Activated T-cell treated with anti-CD3 and anti-CD28 coated beads, Interleukin-2, amount 50 U/mL, for 48 hours (primary cell): ENCODE data around the gene UBE2U.
A peak's percentile ranks its signal among the peaks of the same experiment; 100 is the strongest.
"Not testable (repeated sequence)": the region's sequence is repeated elsewhere in the genome, so short reads cannot be mapped to it uniquely, and the experiment has no call there.

Source experiments
- DNase-seq, 2 experiments: peaks; one replicate each; pipeline ENCODE4 v3.0.0-alpha.2; 2020

Gene UBE2U

DNA sequence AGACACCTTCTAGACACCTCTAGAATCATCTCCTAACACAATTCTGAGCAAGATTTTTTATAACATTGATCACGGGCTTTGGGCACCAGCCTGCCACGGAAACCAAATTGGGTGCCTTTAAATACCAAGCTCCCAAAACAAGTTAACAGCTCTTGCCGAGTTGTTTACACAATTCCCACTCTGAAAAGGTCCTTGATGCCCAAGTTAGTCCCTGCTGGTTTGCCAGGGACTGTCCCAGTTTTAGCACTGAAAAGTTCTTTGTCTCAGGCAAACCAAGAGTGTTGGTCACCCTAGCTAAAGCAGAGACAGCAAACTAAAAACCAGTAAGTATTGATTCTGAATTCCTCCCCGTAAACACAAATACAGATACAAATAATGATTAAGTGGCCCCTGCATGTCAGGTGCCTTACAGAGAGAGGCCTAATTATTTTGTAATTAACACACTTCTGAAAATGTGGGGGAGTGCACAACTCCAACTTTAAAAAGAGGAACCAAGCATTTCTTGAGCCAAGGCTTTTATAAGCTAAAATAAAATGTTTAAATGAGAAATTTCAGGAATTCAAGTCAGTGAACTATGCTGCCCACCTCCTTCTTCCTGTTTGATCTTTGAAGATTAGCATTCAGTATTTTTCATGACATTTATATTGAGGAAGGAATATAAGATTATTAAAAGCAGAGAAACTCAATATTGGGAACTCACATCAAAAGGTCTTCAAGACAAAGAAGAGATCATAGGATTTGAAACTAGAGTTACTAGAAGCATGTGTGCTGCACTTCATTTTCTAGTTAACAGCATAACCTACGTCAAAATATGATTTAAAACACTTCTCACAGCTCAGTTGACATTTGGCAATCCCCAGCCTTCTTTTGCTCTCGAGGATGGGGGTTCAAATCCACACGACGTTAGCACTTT lies 9.0 kb upstream of the UBE2U start:
- DNase-seq, result no peak

DNA sequence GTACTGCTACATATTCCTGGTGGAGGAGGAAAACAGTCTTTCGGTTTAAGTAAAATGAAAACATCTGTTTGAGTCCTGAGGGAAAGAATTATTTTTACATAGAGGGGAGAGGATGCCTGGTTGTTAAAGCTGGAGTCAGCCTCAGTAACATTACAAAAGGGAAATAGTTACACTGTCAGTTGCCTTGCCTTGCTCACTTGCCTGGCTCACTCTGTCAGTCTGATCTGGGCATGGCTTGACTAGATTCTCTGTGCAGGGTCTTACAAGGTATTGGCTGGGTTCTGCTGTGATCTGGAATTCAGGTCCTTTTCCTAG lies 8.4 kb upstream of the UBE2U start:
- DNase-seq, result no peak

DNA sequence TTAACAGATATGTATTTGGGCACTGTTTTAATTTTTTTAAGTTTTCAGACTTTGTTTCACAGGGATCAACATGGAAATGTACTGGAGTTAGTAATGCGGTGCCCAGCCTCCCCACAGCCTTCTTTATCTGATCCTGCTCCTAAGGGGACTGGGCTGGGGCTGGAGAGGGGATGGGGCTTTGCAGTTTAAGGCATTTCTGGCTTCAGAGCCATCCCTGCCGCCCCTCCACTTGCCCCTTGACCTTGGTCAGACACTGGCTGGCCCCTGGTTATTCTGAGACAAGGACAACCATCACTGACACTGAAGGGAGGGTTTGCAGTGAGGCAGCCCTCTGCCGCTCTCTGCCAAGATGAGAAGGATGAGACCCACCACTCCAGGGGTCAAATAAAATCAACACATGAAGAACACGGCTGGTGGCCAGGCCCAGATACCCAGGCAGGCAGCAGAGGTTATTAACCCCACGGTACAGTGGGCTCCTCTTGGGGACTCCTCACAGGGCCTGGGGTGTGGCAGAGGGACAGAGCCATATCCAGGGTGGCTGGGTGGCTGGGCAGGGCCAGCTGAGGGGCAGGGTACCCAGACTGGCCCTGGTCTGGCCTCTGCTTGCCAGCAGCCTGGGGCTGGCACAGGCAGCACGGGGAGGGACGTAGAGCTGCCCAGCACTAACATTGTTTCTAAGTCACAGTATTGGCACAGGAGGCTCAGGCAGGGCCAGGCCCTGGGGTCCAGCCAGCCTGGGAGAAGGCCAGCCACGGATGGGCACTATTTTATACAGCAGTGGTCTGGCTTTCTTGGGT lies 7.2 kb upstream of the UBE2U start:
- no peak for DNase-seq

DNA sequence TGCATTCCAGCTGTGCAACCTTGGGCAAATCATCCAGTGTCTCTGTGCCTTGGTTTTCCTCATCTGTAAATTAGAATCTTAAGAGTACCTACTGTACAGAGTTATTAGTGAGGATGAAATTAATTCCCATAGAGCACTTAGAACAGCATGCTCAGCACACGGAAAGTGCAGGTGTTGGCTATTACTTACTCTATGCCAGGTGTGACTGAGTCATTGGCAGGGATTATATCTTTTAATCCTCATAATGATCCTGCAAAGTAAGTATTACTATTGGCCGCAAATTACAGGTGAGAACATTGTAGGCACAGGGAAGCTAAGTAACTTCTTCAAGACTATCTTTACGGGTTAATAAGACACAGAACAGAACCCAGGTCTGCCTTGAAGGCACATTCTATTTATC lies 6.3 kb upstream of the UBE2U start:
- DNase-seq, result no peak

DNA sequence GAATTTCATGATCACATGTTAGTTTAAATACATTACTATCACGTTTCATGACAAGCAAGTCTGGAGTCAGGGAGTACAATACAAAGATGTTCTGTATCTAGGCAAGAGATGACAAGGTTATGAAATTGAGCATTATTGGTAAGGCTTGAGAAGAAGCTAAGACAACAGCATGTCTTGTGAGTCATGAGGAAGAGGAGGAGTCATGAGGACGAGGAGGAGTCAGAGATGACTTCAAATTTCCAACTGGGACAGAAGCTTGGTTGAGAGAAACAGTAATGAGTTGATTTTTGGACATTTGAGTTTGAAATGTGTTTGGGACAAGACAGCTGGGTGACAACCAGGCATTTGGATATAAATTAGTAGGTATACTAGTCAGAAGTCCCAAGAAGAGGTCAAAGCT lies 4.3 kb upstream of the UBE2U start:
- no peak for DNase-seq

DNA sequence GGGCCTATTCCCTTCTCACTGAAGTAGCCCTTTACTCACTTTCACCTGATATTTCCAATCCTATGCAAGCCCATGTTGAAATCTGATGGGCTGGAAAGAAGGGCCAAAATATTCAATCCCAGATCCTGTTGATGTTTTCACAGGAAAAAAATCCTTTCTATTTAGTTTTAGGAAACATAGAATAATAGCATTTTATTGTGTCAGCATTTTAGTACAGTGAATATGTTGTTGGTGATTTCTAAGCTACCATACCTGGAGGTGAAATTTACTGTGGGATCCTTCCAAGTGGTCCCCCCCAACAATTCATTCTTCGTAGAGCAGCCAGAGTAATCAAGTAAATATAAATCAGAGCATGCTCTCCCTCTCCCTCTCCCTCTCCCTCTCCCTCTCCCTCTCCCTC lies 3.4 kb upstream of the UBE2U start:
- no peak for DNase-seq

DNA sequence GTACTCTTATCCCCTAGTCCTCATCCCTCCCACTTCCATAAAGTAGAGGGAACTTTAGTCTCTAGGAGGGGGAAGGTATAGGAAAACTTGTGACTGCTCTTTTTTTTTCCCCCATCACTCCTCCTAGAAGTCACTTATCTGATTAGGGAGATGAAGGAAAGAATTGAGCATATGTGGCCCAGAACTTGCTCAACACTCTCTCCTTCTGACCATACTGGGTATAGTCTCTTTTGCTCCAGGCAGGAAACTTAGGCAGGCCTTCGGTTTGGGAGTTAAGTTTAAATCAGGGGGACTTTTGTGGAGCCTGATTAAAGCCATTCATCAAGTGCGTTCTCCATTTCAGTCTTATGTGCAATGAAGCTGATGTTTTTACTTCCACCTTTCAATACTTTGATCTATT lies 5.8 kb downstream of the UBE2U start:
- no peak for DNase-seq

DNA sequence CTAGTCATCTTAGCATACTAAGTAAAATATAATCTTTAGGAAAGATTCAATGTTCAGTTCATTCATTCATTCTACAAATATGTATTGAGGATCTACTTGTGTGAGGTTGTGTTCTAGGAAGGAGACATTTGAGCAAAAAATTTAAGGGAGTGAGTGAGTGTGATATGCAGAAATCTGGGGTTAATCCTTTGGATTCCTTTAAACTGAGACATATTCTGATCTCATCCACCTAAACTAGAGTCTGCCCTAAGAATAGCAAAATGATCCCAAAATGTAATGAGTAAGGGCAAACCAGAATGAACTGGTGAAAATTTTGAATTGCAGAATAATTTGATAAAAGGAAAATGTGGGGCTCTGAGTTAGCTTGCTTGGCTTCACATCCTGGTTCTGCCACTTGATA lies 8.6 kb downstream of the UBE2U start:
- DNase-seq, result no peak

DNA sequence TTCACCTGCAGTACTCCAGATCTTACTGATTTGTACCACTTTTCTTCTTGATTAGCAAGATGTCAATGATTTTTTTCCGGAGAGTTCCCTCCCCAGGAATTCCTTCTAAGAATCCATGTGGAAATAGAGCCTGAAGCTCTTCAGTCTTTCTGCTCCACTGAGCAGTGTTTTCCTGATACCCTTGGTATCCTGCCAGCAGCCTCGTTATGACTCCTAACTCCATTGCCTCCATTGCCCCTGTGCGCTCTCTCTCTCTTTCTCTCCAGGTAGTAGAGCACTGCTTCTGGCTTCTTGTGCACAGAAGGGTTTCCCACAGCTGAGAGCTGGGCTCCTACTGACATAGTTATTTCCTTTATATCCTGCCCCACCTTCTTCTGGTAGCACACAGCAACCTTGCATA lies 12.2 kb downstream of the UBE2U start:
- DNase-seq, result no peak

DNA sequence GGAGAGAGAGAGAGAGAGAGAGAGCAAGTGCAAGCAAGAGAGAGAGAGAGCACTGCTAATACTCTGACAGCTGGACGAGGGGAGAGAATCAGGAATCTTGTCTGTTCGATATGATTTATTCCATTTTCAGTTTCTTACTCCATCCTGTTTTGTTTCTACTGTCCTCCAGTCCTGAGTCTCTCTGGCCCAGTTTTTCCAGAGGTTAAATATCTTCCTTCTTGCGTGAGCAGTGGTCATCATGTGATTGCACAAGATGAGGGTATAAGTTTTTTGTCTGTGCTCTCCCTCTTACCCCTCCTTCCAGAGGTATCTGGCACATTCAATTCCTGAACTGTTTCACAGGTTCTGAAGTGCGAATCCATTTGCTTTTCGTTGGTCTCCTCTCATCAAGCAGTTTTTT lies 16.8 kb downstream of the UBE2U start:
- DNase-seq, result no peak

DNA sequence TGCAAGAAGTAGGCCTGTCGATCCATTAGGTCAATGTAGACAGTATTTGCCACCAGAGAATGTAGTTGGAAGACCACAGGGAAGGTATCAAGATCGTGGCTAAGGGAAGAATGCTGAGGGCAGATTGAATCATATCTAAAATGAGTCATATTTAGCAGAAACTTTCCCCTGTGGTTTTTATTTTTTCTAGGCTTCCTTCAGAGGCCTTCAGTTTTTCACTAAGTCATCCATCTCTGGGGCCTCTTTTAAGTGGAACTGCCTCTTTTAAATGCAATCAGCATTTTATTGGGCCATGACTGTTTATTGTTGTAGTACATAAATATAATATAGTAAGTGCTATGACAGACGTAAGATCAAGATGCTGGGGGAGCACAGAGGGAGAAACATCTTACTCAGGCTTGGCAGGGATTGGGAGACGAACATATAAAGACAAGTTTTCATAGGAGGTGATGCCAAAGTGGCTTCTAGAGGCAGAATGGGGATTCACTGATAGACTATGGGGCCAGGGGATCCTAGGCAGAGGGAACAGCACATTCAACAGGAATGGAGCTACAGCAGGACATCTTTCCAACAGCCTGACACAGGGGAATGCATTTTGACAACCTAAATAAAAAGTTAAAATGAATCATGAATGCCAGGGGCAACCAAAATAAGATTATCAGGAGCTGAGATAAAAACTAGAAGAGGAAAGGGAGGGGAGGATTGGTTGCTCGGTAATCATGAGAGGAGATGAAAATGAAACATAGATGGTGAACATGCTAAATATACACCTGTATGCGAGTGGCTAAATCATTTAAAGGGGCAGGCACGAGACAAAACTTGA lies 20.1 kb downstream of the UBE2U start:
- peak in 1 of 2 experiments; percentile 23 for DNase-seq

DNA sequence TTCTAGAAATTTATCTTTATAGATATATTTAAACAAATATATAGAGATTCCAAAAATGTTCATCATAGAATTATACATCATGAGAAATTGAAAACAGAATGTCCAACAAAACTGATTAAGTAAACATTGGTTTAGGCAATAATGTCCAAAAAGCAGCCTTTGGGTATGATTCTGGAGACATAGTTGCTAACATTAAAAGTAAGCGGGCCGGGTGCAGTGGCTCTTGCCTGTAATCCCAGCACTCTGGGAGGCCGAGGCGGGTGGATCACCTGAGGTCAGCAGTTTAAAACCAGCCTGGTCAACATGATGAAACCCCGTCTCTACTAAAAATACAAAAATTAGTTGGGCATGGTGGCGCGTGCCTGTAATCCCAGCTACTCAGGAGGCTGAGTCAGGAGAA lies 20.8 kb downstream of the UBE2U start:
- not testable (repeated sequence) for DNase-seq

DNA sequence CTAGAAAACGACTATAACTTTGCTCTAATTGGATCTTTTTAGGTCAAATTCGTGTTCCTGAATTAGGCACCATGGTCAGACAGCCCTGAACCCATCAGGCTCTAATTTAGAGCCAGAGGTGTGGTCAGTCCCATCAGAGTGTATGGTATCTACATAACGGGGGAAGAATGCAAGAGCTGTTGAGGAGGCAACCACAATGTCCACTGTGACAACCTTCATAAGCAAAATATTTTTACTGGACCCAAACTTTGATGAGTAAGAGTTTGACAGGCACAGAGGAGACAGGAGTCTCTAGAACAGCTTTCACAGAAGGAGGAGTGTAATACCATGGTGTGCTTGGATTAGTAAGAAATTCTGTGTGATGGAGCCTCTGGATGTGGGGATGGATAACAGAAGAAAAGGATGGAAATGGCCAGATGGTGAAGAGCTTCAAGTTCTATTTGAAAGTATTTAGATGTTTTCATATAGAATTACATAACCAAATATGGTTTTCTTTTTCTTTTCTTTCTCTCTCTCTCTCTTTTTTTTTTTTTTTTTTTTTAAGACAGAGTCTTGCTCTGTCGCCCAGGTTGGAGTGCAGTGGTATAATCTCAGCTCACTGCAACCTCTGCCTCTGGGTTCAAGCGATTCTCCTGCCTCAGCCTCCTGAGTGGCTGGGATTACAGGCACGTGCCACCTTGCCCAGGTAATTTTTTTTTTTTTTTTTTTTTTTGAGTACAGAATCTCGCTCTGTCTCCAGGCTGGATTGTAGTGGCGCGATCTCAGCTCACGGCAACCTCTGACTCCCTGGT lies 24.9 kb downstream of the UBE2U start:
- no peak for DNase-seq

DNA sequence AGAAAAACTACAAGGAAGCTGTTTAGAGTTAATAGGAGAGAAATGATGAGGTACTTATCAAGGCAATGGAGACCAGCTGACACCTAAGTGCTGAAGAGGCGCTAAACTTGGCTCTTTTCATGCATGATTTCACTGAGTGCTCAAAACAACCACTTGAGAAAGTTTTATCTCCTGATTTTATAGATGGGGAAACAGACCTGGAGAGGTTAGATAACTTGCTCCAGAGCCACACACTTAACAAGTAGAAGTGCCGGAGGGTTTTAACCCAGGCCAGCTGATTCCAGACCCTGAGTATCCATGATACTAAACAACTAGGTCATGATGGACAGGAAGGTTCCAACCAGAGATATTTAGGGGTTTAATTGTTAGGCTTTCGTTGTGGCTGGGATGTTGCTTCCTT lies 25.9 kb downstream of the UBE2U start:
- no peak for DNase-seq

DNA sequence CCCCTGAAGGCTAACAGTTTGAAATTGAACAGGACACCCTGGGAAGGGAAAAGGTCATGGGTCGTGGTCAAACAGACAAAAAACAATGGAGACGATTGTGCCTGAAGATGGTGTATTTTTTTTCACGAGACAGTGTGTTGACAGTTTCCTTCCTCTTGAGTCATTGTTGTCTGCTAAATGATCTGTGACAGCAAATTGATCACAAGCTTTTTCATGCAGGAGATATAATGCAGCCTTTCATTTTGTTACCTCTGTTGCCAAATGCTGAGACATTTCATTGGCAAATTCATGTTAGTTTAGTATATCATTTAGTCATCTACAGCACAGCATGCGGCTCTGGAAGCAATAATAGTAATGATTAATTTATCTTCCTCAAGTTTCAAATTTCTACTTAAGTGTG lies 27.7 kb downstream of the UBE2U start:
- no peak for DNase-seq

DNA sequence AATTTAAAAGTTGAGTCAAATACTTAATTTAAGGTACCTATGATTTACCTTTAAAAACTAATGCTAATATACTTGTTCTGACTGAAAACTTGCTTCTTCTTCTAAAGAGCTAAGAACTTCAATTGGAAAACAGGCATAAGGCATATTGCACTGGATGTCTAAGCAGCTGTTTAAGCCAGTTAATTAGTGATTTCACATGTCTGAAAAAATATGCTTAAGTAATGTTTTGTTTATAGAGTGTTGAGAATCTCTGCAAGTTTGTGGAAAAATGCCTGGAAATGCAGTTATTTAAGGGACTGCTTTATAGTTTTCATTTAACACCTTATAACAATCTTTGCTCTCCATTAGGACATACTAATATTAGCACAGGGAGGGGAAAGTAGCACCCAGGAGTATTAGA lies 28.2 kb downstream of the UBE2U start:
- DNase-seq, result no peak

DNA sequence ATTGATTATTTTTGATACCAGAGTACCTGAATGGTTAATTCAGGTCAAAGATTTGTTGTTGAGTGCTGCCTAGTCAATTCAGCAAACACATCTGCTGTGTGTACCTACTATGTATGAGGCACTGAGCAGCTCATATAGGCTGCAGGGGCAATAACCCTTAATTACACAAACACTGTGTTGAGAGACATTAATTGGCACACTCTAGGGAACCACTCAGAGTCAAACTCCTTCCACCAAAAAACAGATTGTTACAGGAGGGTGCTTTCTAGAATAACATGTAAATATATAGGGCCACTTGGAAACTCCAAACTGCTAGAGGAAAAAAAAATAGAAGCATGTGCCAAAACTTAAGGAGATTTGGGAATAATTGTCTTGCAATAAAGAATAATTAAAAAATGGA lies 31.3 kb downstream of the UBE2U start:
- DNase-seq, result no peak

DNA sequence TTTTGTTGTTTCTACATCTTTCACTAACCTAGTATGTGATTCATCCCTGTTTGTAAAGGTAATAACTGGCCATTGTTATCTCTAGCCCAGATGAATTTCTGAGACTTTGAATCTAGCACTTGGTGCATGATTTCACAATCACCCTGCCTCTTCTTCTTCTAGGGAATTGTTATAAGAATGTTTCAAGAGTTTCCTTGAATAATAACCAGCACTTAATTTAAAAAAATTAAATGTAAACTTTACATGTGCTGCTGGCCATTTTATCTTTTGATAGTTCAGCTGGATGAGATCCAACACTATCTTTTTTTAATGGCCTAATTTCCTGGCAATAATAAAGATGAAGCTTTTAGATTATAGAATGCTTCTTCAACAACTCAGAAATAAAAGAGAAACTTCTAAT lies 31.8 kb downstream of the UBE2U start:
- DNase-seq, result no peak

DNA sequence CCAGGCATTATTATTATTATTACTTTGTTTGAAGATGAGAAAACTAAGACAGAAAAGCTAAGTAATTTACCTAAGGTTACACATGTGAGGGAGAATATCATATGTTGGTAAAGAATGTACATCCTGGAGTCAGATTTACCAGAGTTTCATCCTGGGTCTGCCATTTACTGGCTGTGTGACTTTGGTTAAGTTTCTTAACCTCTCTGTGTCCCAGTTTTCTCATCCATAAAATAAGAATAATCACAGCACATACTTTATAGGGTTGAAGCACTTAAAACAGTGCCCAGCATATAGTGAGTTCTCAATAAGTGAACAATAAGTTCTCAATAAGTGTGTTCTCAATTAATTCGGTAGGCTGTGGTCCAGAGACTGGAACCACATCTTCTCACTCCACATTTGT lies 32.5 kb downstream of the UBE2U start:
- DNase-seq, result no peak

DNA sequence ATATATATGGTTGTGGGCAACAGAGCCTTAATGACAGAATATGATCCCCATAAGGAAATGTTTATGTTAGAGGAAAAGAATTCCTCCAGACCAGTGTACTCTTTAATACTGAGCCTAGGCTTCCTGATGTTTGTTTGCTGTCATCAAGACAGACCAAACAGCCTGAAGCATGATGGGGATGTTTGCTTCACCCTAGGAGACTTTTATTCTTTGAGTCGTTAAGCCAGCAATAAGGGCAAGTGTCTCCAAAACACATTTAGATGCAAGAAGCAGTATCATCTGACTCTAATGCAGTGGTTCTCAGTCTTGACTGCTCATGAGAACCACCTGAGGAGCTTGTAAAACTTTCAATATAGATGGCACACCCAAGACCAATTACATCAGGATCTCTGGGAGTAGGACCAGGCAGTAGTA lies 33.1 kb downstream of the UBE2U start:
- no peak for DNase-seq

DNA sequence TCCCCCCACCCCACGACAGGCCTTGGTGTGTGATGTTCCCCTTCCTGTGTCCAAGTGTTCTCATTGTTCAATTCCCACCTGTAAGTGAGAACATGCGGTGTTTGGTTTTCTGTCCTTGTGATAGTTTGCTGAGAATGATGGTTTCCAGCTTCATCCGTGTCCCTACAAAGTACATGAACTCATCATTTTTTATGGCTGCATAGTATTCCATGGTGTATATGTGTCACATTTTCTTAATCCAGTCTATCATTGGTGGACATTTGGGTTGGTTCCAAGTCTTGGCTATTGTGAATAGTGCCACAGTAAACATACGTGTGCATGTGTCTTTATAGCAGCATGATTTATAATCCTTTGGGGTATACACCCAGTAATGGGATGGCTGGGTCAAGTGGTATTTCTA lies 36.1 kb downstream of the UBE2U start:
- not testable (repeated sequence) for DNase-seq

DNA sequence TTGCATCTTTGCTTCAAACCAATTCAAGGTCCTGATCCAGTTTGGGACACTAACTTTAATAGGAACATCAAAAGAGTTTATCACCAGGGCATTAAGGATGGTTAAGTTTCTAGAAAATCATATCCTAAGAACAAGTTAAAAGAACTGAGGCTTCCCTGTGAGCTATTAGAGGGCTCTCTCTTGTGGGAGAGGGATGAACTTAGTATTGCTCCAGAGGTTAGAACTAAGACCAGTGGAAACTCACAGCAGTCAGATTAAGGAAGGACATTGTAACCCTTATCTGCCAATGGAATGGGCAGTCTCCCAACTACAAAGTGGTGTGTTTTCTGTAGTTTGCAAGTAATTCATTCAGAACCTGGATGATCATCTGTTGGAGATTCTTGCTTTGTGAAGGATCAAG lies 36.8 kb downstream of the UBE2U start:
- no peak for DNase-seq

DNA sequence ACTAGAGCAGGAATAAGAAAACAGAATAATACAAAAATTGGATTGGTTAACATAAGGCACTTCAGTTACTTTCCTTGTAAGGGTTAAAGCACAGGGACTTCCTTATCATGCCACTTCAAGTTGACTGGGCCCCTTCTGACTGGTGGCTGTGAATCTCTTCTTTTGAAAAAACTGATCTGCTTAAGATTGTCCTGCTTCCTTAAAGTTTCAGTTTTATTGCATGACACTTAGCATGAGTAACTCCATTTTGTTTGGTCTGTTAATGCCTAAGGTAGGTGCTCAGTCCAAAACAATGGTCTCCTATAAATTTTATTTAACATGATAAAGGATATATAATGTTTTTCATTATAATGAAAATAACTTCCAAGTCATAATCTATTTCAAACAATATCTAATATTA lies 37.6 kb downstream of the UBE2U start:
- DNase-seq, result no peak
